ENCODE results near the gene CACNB2. TPM values are rescaled to one million over a fixed set of nuclear protein-coding genes. Genes with fewer than 3 reads are reported as not detected.

Gene CACNB2
- total and polyA plus RNA-seq, 4 donors, result 0.90 to 23.9 (median 3.7) TPM

DNA sequence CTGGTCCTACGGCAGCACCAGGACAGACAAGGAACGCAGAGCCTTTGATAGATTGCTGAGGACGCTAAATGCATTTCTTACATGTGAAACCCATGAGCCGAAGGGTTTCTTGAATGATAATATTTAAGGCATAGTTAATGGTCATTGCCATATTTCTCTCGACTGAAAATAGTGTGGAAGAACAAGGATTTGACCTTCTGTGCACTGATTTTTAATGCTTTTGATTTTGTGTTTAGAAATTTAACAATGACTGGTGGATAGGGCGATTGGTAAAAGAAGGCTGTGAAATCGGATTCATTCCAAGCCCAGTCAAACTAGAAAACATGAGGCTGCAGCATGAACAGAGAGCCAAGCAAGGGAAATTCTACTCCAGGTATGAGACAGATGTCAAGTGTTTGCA is 360.4 kb downstream of the CACNB2 start:
- peaks cover 0 to 23% (median 5%) of the 10 kb centered on the region in 5 donors for H3K4me1 ChIP-seq (ENCODE audit: control insufficient read depth in 5 of 5, insufficient read depth in 5 of 5, low read length in 5 of 5)
- no peak overlapping the region for H3K4me3 ChIP-seq
- no peaks in the 10 kb centered on the region for H3K27me3 ChIP-seq (ENCODE audit: control insufficient read depth in 3 of 3, insufficient read depth in 3 of 3, low read length in 2 of 3)
- H3K36me3 ChIP-seq (ENCODE audit: control insufficient read depth in 4 of 4, insufficient read depth in 4 of 4, low read length in 4 of 4), result peaks cover 0 to 7% (median 0%) of the 10 kb centered on the region in 4 donors
- TF ChIP-seq, protein P1, sequence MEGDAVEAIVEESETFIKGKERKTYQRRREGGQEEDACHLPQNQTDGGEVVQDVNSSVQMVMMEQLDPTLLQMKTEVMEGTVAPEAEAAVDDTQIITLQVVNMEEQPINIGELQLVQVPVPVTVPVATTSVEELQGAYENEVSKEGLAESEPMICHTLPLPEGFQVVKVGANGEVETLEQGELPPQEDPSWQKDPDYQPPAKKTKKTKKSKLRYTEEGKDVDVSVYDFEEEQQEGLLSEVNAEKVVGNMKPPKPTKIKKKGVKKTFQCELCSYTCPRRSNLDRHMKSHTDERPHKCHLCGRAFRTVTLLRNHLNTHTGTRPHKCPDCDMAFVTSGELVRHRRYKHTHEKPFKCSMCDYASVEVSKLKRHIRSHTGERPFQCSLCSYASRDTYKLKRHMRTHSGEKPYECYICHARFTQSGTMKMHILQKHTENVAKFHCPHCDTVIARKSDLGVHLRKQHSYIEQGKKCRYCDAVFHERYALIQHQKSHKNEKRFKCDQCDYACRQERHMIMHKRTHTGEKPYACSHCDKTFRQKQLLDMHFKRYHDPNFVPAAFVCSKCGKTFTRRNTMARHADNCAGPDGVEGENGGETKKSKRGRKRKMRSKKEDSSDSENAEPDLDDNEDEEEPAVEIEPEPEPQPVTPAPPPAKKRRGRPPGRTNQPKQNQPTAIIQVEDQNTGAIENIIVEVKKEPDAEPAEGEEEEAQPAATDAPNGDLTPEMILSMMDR (IDR thresholded peaks at IDR 0.05; ENCODE audit: control extremely low read depth, extremely low read depth), result no peak
- H3K27ac ChIP-seq (ENCODE audit: low read depth in 1 of 2, low read length in 1 of 2), result peak overlapping the region in 1 of 2 donors; percentile 3
- DNase-seq (no peak), ATAC-seq (ENCODE audit: insufficient read depth, low FRiP score) (no peak)
- 86 to 88% methylated on average over 7 of the region's 7 CpGs for WGBS, 2 donors
- no peak overlapping the region for H3K9ac ChIP-seq (ENCODE audit: insufficient read depth in 1 of 2, low read length in 2 of 2)
- no peaks in the 10 kb centered on the region for H3K9me3 ChIP-seq (ENCODE audit: control insufficient read depth in 4 of 4, insufficient read depth in 3 of 4, low read length in 3 of 4)

DNA sequence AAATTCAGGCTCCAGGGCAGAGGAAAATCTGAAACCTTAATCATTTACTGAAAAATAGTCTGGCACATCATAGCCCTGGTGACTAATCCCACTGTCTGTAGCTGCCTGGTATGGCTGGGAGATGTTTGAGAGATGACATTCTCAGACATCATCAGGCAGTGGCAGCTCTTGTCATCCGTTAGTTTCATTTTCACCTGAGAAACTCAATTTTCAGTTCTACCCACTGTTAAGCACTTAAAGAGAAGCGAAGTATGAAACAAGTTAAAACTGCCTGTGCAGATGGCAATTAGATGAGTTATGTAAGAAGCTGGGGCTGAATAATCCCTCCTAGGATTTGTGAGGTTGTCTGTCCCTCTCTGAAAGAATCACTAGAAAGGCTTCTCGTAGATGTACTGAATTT is 361.0 kb downstream of the CACNB2 start:
- peaks cover 0 to 29% (median 5%) of the 10 kb centered on the region in 5 donors for H3K4me1 ChIP-seq (ENCODE audit: control insufficient read depth in 5 of 5, insufficient read depth in 5 of 5, low read length in 5 of 5)
- TF ChIP-seq, protein P1 (IDR thresholded peaks at IDR 0.05; ENCODE audit: control extremely low read depth, extremely low read depth), result no peak
- no peak for ATAC-seq (ENCODE audit: insufficient read depth, low FRiP score)
- H3K9me3 ChIP-seq (ENCODE audit: control insufficient read depth in 4 of 4, insufficient read depth in 3 of 4, low read length in 3 of 4), result no peaks in the 10 kb centered on the region
- peaks cover 0 to 7% (median 0%) of the 10 kb centered on the region in 4 donors for H3K36me3 ChIP-seq (ENCODE audit: control insufficient read depth in 4 of 4, insufficient read depth in 4 of 4, low read length in 4 of 4)
- WGBS, 2 donors, result 81 to 90% methylated on average over 3 of the region's 3 CpGs
- H3K27me3 ChIP-seq (ENCODE audit: control insufficient read depth in 3 of 3, insufficient read depth in 3 of 3, low read length in 2 of 3), result no peaks in the 10 kb centered on the region
- H3K27ac ChIP-seq (ENCODE audit: low read depth in 1 of 2, low read length in 1 of 2), result peak overlapping the region in 1 of 2 donors; percentile 81
- no peak overlapping the region for H3K4me3 ChIP-seq
- no peak overlapping the region for H3K9ac ChIP-seq (ENCODE audit: insufficient read depth in 1 of 2, low read length in 2 of 2)
- DNase-seq, result no peak

DNA sequence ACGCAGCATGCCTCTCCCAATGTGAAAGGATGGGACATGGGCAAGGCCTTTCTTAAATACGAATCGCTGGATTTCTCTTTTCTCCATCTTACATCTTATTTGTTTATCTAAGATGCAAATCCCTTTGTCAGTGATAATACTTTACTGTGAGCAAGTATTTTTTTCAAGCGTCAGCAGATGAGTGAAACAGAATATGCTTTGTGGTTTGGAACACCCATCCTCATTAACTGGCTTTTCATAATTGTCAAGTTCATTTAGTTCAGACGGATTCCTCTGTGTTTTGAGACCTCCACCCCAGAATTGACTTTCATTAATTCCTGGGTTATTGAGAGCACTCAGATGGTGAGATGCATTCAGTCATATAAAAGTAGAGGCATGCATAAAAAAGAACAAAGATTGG is 361.4 kb downstream of the CACNB2 start:
- TF ChIP-seq, protein P1 (IDR thresholded peaks at IDR 0.05; ENCODE audit: control extremely low read depth, extremely low read depth), result no peak
- DNase-seq (no peak), ATAC-seq (ENCODE audit: insufficient read depth, low FRiP score) (no peak)
- H3K27ac ChIP-seq (ENCODE audit: low read depth in 1 of 2, low read length in 1 of 2), result peak overlapping the region in 1 of 2 donors; percentile 81
- no peak overlapping the region for H3K9ac ChIP-seq (ENCODE audit: insufficient read depth in 1 of 2, low read length in 2 of 2)
- no peak overlapping the region for H3K4me3 ChIP-seq
- H3K36me3 ChIP-seq (ENCODE audit: control insufficient read depth in 4 of 4, insufficient read depth in 4 of 4, low read length in 4 of 4), result peaks cover 0 to 7% (median 0%) of the 10 kb centered on the region in 4 donors
- H3K27me3 ChIP-seq (ENCODE audit: control insufficient read depth in 3 of 3, insufficient read depth in 3 of 3, low read length in 2 of 3), result no peaks in the 10 kb centered on the region
- no peaks in the 10 kb centered on the region for H3K9me3 ChIP-seq (ENCODE audit: control insufficient read depth in 4 of 4, insufficient read depth in 3 of 4, low read length in 3 of 4)
- 75 to 83% methylated on average over 5 of the region's 5 CpGs for WGBS, 2 donors
- H3K4me1 ChIP-seq (ENCODE audit: control insufficient read depth in 5 of 5, insufficient read depth in 5 of 5, low read length in 5 of 5), result peaks cover 0 to 29% (median 5%) of the 10 kb centered on the region in 5 donors

DNA sequence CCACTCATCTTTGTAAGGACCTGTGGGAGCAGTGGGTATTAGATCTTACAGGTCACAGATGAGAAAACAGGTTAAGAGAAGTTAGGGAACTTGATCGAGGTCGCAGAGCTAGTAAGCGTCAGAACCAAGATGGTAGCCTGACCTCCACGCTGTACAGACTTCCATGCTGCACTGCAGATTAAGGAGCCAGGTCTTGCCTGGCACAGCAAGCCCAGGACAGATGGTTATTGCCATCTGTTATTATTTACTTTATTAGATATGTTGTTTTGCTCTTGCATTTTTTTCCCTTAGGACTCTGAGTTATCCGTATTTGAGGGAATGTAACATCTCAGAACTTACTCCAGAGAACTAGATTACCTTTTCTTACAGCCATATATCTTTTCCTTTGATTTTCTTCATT is 363.9 kb downstream of the CACNB2 start:
- Histone ChIP-seq H3K36me3 (ENCODE audit: control insufficient read depth in 4 of 4, insufficient read depth in 4 of 4, low read length in 4 of 4) (peaks cover 0 to 7% (median 0%) of the 10 kb centered on the region in 4 donors), H3K4me1 (ENCODE audit: control insufficient read depth in 5 of 5, insufficient read depth in 5 of 5, low read length in 5 of 5) (peaks cover 0 to 15% (median 3%) of the 10 kb centered on the region in 5 donors), H3K9ac (ENCODE audit: insufficient read depth in 1 of 2, low read length in 2 of 2) (no peak overlapping the region), H3K4me3 (no peak overlapping the region), H3K9me3 (ENCODE audit: control insufficient read depth in 4 of 4, insufficient read depth in 3 of 4, low read length in 3 of 4) (no peaks in the 10 kb centered on the region), H3K27me3 (ENCODE audit: control insufficient read depth in 3 of 3, insufficient read depth in 3 of 3, low read length in 2 of 3) (no peaks in the 10 kb centered on the region), H3K27ac (ENCODE audit: low read depth in 1 of 2, low read length in 1 of 2) (no peak overlapping the region)
- 93 to 96% methylated on average over 5 of the region's 5 CpGs for WGBS, 2 donors
- TF ChIP-seq, protein P1 (IDR thresholded peaks at IDR 0.05; ENCODE audit: control extremely low read depth, extremely low read depth), result no peak
- DNase-seq, result no peak
- ATAC-seq (ENCODE audit: insufficient read depth, low FRiP score), result no peak

Measured in lung (tissue), 12 donors.